Colonic mucosa (tissue), 4 donors: ENCODE results near the gene ACAP2. TPM values are rescaled to one million over a fixed set of nuclear protein-coding genes. Genes with fewer than 3 reads are reported as not detected.
"Not testable (repeated sequence)": the region's sequence is repeated elsewhere in the genome, so short reads cannot be mapped to it uniquely, and the experiment has no call there.

Source experiments
- DNase-seq: peaks from one replicate; pipeline ENCODE4 v3.0.0-alpha.2; 2020
- H3K27ac ChIP-seq: fragments of 200-600 bp; one replicate; pipeline ENCODE4 v1.8.0; 2021
- H3K27me3 ChIP-seq: fragments of 200-600 bp; one replicate; pipeline ENCODE4 v1.8.0; 2021
- H3K36me3 ChIP-seq: fragments of 200-600 bp; one replicate; pipeline ENCODE4 v1.8.0; 2021
- H3K4me1 ChIP-seq: fragments of 200-600 bp; one replicate; pipeline ENCODE4 v1.8.0; 2021; ENCODE audit warnings: mild to moderate bottlenecking
- H3K4me3 ChIP-seq: fragments of 200-600 bp; one replicate; pipeline ENCODE4 v1.8.0; 2021
- H3K9ac ChIP-seq, 2 donors: one replicate each; pipeline ENCODE4 v1.7.0; 2013; ENCODE audit warnings: control low read depth in 2 of 2, low read depth in 2 of 2, low read length in 2 of 2
- H3K9me3 ChIP-seq: fragments of 200-600 bp; one replicate; pipeline ENCODE4 v1.8.0; 2021
- CTCF ChIP-seq: fragments of 200-600 bp; IDR thresholded peaks from one replicate; pipeline ENCODE4 v1.8.0; 2022; ENCODE audit warnings: antibody characterized with exemption, mild to moderate bottlenecking
- intact Hi-C: fragments of 100-400 bp; cut with DNase I; formaldehyde crosslinking; loops from one replicate; pipeline ENCODE4 v1.14.1; 2022
- total RNA-seq, 2 donors: library from RNA; stranded (reverse); fragmentation: NEBNext Ultra II Directional in 1 of 2; extraction: Animal tissue kit (Norgen Biotek cat#: 25700) in 1 of 2; gene quantifications; one replicate each; pipeline ENCODE4 v1.2.1, GENCODE V29; 2021
- donor health status: healthy.
- donor health status: DM: no; HTN: no; CAD: no.
- donor health status: DM: no; HTN: no; CAD: no.

The ACAP2 gene
- total RNA-seq, 2 donors from 2014 or later: 48.8 to 62.4 TPM

DNA sequence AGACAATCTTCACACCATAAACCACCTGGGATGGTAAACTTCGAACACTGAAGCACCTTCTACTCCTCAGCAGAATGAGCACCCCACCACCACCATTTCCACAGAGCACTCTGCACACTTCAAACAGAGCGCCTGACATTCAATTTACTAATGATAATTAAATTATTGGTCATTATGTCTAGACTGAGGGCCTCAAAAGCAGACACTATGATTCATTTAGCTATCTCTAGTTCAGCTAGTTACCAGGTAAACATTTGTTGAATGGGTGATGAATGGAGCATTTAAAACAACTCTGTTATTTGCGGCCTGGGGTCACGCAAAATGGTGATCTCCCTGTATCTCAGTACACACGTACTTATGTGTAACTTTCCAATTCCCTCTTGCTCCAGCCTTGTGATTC lies 40.9 kb downstream of the ACAP2 start:
- no peak for DNase-seq
- H3K27ac ChIP-seq: no peak overlapping the region
- no peak overlapping the region for H3K9ac ChIP-seq
- no peaks in the 10 kb centered on the region for H3K27me3 ChIP-seq
- H3K4me1 ChIP-seq: no peaks in the 10 kb centered on the region
- intact Hi-C loops: no loop called here
- H3K4me3 ChIP-seq: no peak overlapping the region
- no peak for TF ChIP-seq CTCF
- H3K36me3 ChIP-seq: no peaks in the 10 kb centered on the region
- no peaks in the 10 kb centered on the region for H3K9me3 ChIP-seq

- DNase-seq, H3K4me1 ChIP-seq, H3K27ac ChIP-seq, intact Hi-C loops, H3K9me3 ChIP-seq, H3K9ac ChIP-seq, H3K36me3 ChIP-seq, H3K4me3 ChIP-seq, H3K27me3 ChIP-seq: not testable (repeated sequence)
Measured at GRCh38 chr3:195398460-195398859, 44.4 kb downstream of the ACAP2 start.

DNA sequence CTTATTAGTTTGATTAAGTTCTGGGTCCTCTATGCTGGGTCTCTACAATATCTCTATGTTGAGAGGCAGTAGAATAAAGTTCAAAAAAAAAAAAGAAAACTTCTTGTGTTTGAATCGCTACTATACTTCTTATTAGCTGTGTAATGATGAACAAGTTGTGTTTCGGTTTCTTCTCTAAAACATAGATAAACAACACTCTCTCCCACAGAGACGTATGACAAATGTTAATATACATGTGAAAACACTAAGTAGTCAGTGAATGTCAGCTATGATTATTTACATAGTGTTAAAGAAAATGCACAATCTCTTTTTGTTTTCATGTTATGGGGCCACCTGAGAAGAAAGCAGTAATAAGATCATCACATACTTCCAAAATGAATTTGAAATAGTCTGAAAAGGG lies 45.3 kb downstream of the ACAP2 start:
- Histone ChIP-seq H3K4me1 (no peaks in the 10 kb centered on the region), H3K27me3 (no peaks in the 10 kb centered on the region), H3K36me3 (no peaks in the 10 kb centered on the region), H3K4me3 (no peak overlapping the region), H3K9me3 (no peaks in the 10 kb centered on the region), H3K27ac (no peak overlapping the region), H3K9ac (no peak overlapping the region)
- DNase-seq: no peak
- intact Hi-C loops: no loop called here
- TF ChIP-seq CTCF: no peak

DNA sequence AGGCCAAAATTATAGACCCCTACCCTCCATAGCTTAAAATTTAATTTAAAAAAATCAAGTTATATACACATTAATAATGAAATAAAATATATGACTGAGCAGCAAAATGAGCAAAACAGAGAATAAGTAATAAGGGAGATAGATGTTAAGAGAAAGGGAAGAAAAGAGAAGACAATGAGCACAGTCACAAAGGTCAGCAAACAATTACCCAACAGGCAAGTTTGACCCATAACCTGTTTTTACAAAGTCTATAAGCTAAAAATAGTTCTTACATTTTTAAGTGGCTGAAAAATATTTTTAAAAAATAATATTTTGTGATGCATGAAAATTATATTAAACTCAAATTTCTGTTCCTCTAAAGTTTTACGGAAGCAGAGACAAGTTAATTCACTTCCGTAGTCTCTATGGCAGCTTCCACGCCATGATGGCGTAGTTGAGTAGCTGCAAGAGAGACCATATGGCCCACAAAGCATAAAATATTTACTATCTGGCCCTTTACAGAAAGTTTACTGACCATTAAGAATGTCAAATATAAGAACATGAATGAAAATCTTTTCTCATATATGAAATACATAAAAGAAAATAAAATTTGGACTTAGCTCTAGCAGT lies 47.5 kb downstream of the ACAP2 start:
- H3K4me1 ChIP-seq: no peaks in the 10 kb centered on the region
- H3K9me3 ChIP-seq: no peaks in the 10 kb centered on the region
- intact Hi-C loops: no loop called here
- H3K27ac ChIP-seq: no peak overlapping the region
- no peak overlapping the region for H3K9ac ChIP-seq
- DNase-seq: no peak
- no peaks in the 10 kb centered on the region for H3K36me3 ChIP-seq
- no peak overlapping the region for H3K4me3 ChIP-seq
- TF ChIP-seq CTCF: no peak
- no peaks in the 10 kb centered on the region for H3K27me3 ChIP-seq

- no peaks in the 10 kb centered on the region for H3K9me3 ChIP-seq
- no peaks in the 10 kb centered on the region for H3K27me3 ChIP-seq
- no peak overlapping the region for H3K9ac ChIP-seq
- no peaks in the 10 kb centered on the region for H3K4me1 ChIP-seq
- TF ChIP-seq CTCF: no peak
- no peak overlapping the region for H3K4me3 ChIP-seq
- no peaks in the 10 kb centered on the region for H3K36me3 ChIP-seq
- intact Hi-C loops: no loop called here
- no peak for DNase-seq
- H3K27ac ChIP-seq: no peak overlapping the region
Measured at GRCh38 chr3:195394700-195395099, 48.1 kb downstream of the ACAP2 start.

GRCh38 chr3:195394024-195394423 lies 48.8 kb downstream of the ACAP2 start:
- Histone ChIP-seq H3K27ac (no peak overlapping the region), H3K27me3 (no peaks in the 10 kb centered on the region), H3K9me3 (no peaks in the 10 kb centered on the region), H3K36me3 (no peaks in the 10 kb centered on the region), H3K4me1 (no peaks in the 10 kb centered on the region), H3K9ac (no peak overlapping the region), H3K4me3 (no peak overlapping the region)
- intact Hi-C loops: no loop called here
- DNase-seq: no peak
- no peak for TF ChIP-seq CTCF
